T-cell (primary cell): ENCODE results near the gene SORBS1. TPM values are rescaled to one million over a fixed set of nuclear protein-coding genes. Genes with fewer than 3 reads are reported as not detected.
"Not testable (repeated sequence)": the region's sequence is repeated elsewhere in the genome, so short reads cannot be mapped to it uniquely, and the experiment has no call there.

ENCODE experiments used
- ATAC-seq, 4 experiments: fragments of 200-7000 bp in 3 of 4; fragments of 150-1000 bp in 1 of 4; cut with Tn5 transposase; replicated peaks in 1 of 4; 1 replicate in 3 of 4; 2 replicates in 1 of 4; pipeline ENCODE4 v1.10.0; 2021; ENCODE audit warnings: moderate library complexity in 3 of 4, mild to moderate bottlenecking in 2 of 4, moderate number of reproducible peaks in 1 of 4
- CTCF ChIA-PET, 2 donors: fragments of 300-600 bp; sonication (Branson Sonifier 250); formaldehyde crosslinking; loops; one replicate each; lab custom pipeline; 2022; ENCODE audit warnings: antibody characterized with exemption in 2 of 2; lab: Charles Lee
- POLR2A ChIA-PET, 2 donors: fragments of 300-600 bp; sonication (Branson Sonifier 250); formaldehyde crosslinking; loops; one replicate each; lab custom pipeline; 2022; ENCODE audit warnings: antibody characterized with exemption in 2 of 2; lab: Charles Lee
- DNase-seq, 35 experiments: peaks; one replicate each; pipeline versions ENCODE4 v3.0.0 to v3.0.0-alpha.2; 2013 to 2023
- H3K27ac ChIP-seq: one replicate; pipeline ENCODE4 v1.5.1; 2013; ENCODE audit warnings: low read length
- H3K27me3 ChIP-seq, 2 experiments: replicated peaks in 1 of 2; 1 replicate in 1 of 2; 2 replicates in 1 of 2; pipeline versions ENCODE4 v1.6.1 to v1.7.0; 2013; ENCODE audit warnings: low read length in 1 of 2, mixed read lengths in 1 of 2; ENCODE audit not compliant: control insufficient read depth in 2 of 2, insufficient read depth in 2 of 2; ENCODE audit errors: extremely low read depth in 1 of 2
- H3K36me3 ChIP-seq, 2 donors: 1 replicate in 1 of 2; 2 replicates in 1 of 2; pipeline versions ENCODE4 v1.6.1 to v1.7.0; 2013; ENCODE audit warnings: low read length in 1 of 2; ENCODE audit not compliant: control insufficient read depth in 2 of 2, insufficient read depth in 1 of 2; ENCODE audit errors: extremely low read depth in 1 of 2
- H3K4me1 ChIP-seq, 2 experiments: 1 replicate in 1 of 2; 2 replicates in 1 of 2; pipeline versions ENCODE4 v1.6.1 to v1.7.0; 2013; ENCODE audit warnings: low read length in 2 of 2, mixed read lengths in 1 of 2; ENCODE audit not compliant: insufficient read depth in 2 of 2, control insufficient read depth in 1 of 2; ENCODE audit errors: extremely low read depth in 1 of 2
- H3K4me3 ChIP-seq, 2 donors: 1 replicate in 1 of 2; 2 replicates in 1 of 2; pipeline versions ENCODE4 v1.5.1 to v1.7.0; 2013; ENCODE audit warnings: mild to moderate bottlenecking in 2 of 2, low read length in 1 of 2, moderate library complexity in 1 of 2; ENCODE audit not compliant: control insufficient read depth in 1 of 2; ENCODE audit errors: extremely low read depth in 1 of 2
- H3K9me3 ChIP-seq: 2 replicates; pipeline ENCODE4 v1.7.0; 2013
- H3K27ac Mint-ChIP-seq, 2 donors: one replicate each; pipeline ENCODE4 v1.8.0; 2020 to 2021; ENCODE audit warnings: mild to moderate bottlenecking in 2 of 2, mixed read lengths in 2 of 2
- H3K27me3 Mint-ChIP-seq, 2 donors: one replicate each; pipeline ENCODE4 v1.8.0; 2021 to 2022; ENCODE audit warnings: mixed read lengths in 2 of 2
- H3K36me3 Mint-ChIP-seq: one replicate; pipeline ENCODE4 v1.8.0; 2021; ENCODE audit warnings: mixed read lengths
- H3K4me1 Mint-ChIP-seq, 3 donors: one replicate each; pipeline ENCODE4 v1.8.0; 2020 to 2022; ENCODE audit warnings: mixed read lengths in 3 of 3, mild to moderate bottlenecking in 1 of 3
- H3K4me3 Mint-ChIP-seq, 3 donors: one replicate each; pipeline ENCODE4 v1.8.0; 2020 to 2022; ENCODE audit warnings: mild to moderate bottlenecking in 3 of 3, mixed read lengths in 3 of 3, moderate library complexity in 3 of 3
- H3K9me3 Mint-ChIP-seq, 3 donors: one replicate each; pipeline ENCODE4 v1.8.0; 2020 to 2022; ENCODE audit warnings: mixed read lengths in 3 of 3
- WGBS: methylation state at CpG from one replicate; pipeline ENCODE4 v1.1.5; 2013; ENCODE audit warnings: missing lambda C conversion rate; ENCODE audit not compliant: insufficient coverage; 5-methylcytosine and 5-hydroxymethylcytosine counted together
- total RNA-seq, 35 experiments: library from RNA in 6 of 35; stranded (reverse) in 6 of 35; fragments of 120-200 nt in 1 of 35; gene quantifications; one replicate each; pipeline versions ENCODE4 v1.2.1 to v1.2.4 and lab custom pipeline; 2013 to 2026

Gene SORBS1
- total RNA-seq, 5 donors from 2014 or later (not counting 1 experiment from before 2014, with no cell fraction given), result 0.98 to 2.4 (median 1.8) TPM

DNA sequence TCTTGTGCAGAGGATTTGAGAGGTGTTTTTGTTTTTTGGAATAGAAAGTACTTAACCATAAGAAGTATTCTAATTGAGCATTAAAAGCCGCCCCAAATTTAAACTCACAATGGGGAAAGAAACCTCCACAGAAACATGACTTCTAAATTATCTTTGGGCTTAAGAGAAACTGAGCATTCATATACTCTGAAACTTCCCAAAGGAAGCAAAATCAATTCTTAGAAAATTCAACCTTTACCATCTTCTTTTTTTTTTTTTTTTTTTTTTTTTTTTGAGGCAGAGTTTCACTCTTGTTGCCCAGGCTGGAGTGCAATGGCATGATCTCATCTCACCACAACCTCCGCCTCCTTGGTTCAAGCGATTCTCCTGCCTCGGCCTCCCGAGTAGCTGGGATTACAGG lies 93.5 kb downstream of the SORBS1 start:
- POLR2A ChIA-PET, CTCF ChIA-PET, H3K9me3 Mint-ChIP-seq, DNase-seq, H3K4me1 ChIP-seq, H3K4me1 Mint-ChIP-seq, H3K4me3 Mint-ChIP-seq, H3K27ac Mint-ChIP-seq, H3K9me3 ChIP-seq, ATAC-seq, H3K36me3 ChIP-seq, H3K27ac ChIP-seq, H3K27me3 ChIP-seq, H3K4me3 ChIP-seq, H3K36me3 Mint-ChIP-seq: not testable (repeated sequence)
- no CpG with 5 or more reads among the region's 5 CpGs for WGBS
- peaks cover 4 to 20% of the 10 kb centered on the region in 2 donors for H3K27me3 Mint-ChIP-seq

GRCh38 chr10:95467162-95467599 lies 94.0 kb downstream of the SORBS1 start:
- ChIA-PET CTCF (interaction anchor here in 1 of 2 donors (1.1 kb wide), 1 partner anchor 21 kb away, joined by 4 read pairs; no protein-coding TSS in a partner anchor), POLR2A (no interaction called here)

GRCh38 chr10:95466436-95466835 lies 94.7 kb downstream of the SORBS1 start:
- Mint-ChIP-seq H3K27ac (no peak overlapping the region), H3K4me3 (no peak overlapping the region), H3K27me3 (peaks cover 4 to 19% of the 10 kb centered on the region in 2 donors), H3K36me3 (no peaks in the 10 kb centered on the region), H3K9me3 (no peaks in the 10 kb centered on the region), H3K4me1 (peaks cover 0 to 2% (median 0%) of the 10 kb centered on the region in 3 donors)
- Histone ChIP-seq H3K4me1 (peaks cover 0 to 6% of the 10 kb centered on the region in 2 experiments), H3K4me3 (no peak overlapping the region), H3K27me3 (peaks cover 0 to 2% of the 10 kb centered on the region in 2 experiments), H3K9me3 (no peaks in the 10 kb centered on the region), H3K36me3 (no peaks in the 10 kb centered on the region), H3K27ac (no peak overlapping the region)
- ChIA-PET CTCF (interaction anchor here in 1 of 2 donors (1.1 kb wide), 1 partner anchor 20 kb away, joined by 4 read pairs; no protein-coding TSS in a partner anchor), POLR2A (interaction anchor here in 1 of 2 donors (0.7 kb wide), 1 partner anchor 316 kb away, joined by 5 read pairs; no protein-coding TSS in a partner anchor)
- ATAC-seq, result no peak
- DNase-seq, result no peak
- no CpG with 5 or more reads among the region's 3 CpGs for WGBS

More at GRCh38 chr10:95467162-95467599, 94.0 kb downstream of the SORBS1 start:
- Histone ChIP-seq H3K27me3 (peaks cover 0 to 2% of the 10 kb centered on the region in 2 experiments), H3K4me1 (peaks cover 0 to 6% of the 10 kb centered on the region in 2 experiments), H3K4me3 (no peak overlapping the region), H3K36me3 (no peaks in the 10 kb centered on the region), H3K9me3 (no peaks in the 10 kb centered on the region), H3K27ac (no peak overlapping the region)
- Mint-ChIP-seq H3K27ac (no peak overlapping the region), H3K27me3 (peaks cover 4 to 20% of the 10 kb centered on the region in 2 donors), H3K36me3 (no peaks in the 10 kb centered on the region), H3K4me1 (peaks cover 0 to 2% (median 0%) of the 10 kb centered on the region in 3 donors), H3K9me3 (no peaks in the 10 kb centered on the region), H3K4me3 (no peak overlapping the region)
- no peak for DNase-seq
- WGBS, result 23% methylated on average over 2 of the region's 5 CpGs
- ATAC-seq, result no peak

- DNase-seq (no peak), ATAC-seq (no peak)
- Histone ChIP-seq H3K4me1 (peaks cover 0 to 6% of the 10 kb centered on the region in 2 experiments), H3K36me3 (no peaks in the 10 kb centered on the region), H3K4me3 (no peak overlapping the region), H3K27me3 (peaks cover 0 to 2% of the 10 kb centered on the region in 2 experiments), H3K27ac (no peak overlapping the region), H3K9me3 (no peaks in the 10 kb centered on the region)
- POLR2A ChIA-PET, result no interaction called here
- Mint-ChIP-seq H3K9me3 (no peaks in the 10 kb centered on the region), H3K27ac (no peak overlapping the region), H3K27me3 (peaks cover 4 to 9% of the 10 kb centered on the region in 2 donors), H3K4me1 (peaks cover 0 to 2% (median 0%) of the 10 kb centered on the region in 3 donors), H3K4me3 (no peak overlapping the region), H3K36me3 (no peaks in the 10 kb centered on the region)
- WGBS, result 86% methylated on average over 3 of the region's 5 CpGs
- CTCF ChIA-PET, result interaction anchor here in 1 of 2 donors (0.6 kb wide), 1 partner anchor 57 kb away, joined by 3 read pairs; no protein-coding TSS in a partner anchor
Measured at GRCh38 chr10:95464280-95464679, 96.9 kb downstream of the SORBS1 start.

- ChIA-PET CTCF (no interaction called here), POLR2A (no interaction called here)
- peaks cover 0 to 2% (median 0%) of the 10 kb centered on the region in 3 donors for H3K4me1 Mint-ChIP-seq
- H3K9me3 Mint-ChIP-seq, result no peaks in the 10 kb centered on the region
- no peak for ATAC-seq
- Histone ChIP-seq H3K36me3 (no peaks in the 10 kb centered on the region), H3K4me3 (no peak overlapping the region), H3K9me3 (no peaks in the 10 kb centered on the region), H3K4me1 (peaks cover 0 to 6% of the 10 kb centered on the region in 2 experiments), H3K27ac (no peak overlapping the region), H3K27me3 (peaks cover 0 to 1% of the 10 kb centered on the region in 2 experiments)
- peaks cover 4 to 9% of the 10 kb centered on the region in 2 donors for H3K27me3 Mint-ChIP-seq
- 100% methylated on average over 1 of the region's 1 CpG for WGBS
- H3K27ac Mint-ChIP-seq, result no peak overlapping the region
- no peaks in the 10 kb centered on the region for H3K36me3 Mint-ChIP-seq
- no peak overlapping the region for H3K4me3 Mint-ChIP-seq
- no peak for DNase-seq
Measured at GRCh38 chr10:95462740-95463667, 98.2 kb downstream of the SORBS1 start.

- no peaks in the 10 kb centered on the region for H3K36me3 Mint-ChIP-seq
- 100% methylated on average over 2 of the region's 4 CpGs for WGBS
- H3K27ac Mint-ChIP-seq, result no peak overlapping the region
- no peaks in the 10 kb centered on the region for H3K9me3 Mint-ChIP-seq
- H3K27me3 ChIP-seq, result peaks cover 0 to 3% of the 10 kb centered on the region in 2 experiments
- CTCF ChIA-PET, result no interaction called here
- H3K4me1 ChIP-seq, result peaks cover 0 to 2% of the 10 kb centered on the region in 2 experiments
- H3K27me3 Mint-ChIP-seq, result peaks cover 4 to 16% of the 10 kb centered on the region in 2 donors
- no peak overlapping the region for H3K27ac ChIP-seq
- POLR2A ChIA-PET, result no interaction called here
- H3K36me3 ChIP-seq, result no peaks in the 10 kb centered on the region
- no peaks in the 10 kb centered on the region for H3K9me3 ChIP-seq
- DNase-seq (no peak), ATAC-seq (no peak)
- H3K4me3 Mint-ChIP-seq, result no peak overlapping the region
- H3K4me3 ChIP-seq, result no peak overlapping the region
- H3K4me1 Mint-ChIP-seq, result peaks cover 0 to 2% (median 0%) of the 10 kb centered on the region in 3 donors
Measured at GRCh38 chr10:95461611-95462010, 99.6 kb downstream of the SORBS1 start.
